ENCODE data around the gene ZNF670. TPM values are rescaled to one million over a fixed set of nuclear protein-coding genes. Genes with fewer than 3 reads are reported as not detected.

ZNF670 gene
- total RNA-seq, 1 experiment from 2014 or later: 5.6 TPM

- Histone ChIP-seq H3K9ac (ENCODE audit: low read length) (no peak overlapping the region), H3K27ac (ENCODE audit: low read length) (no peak overlapping the region), H4K20me1 (ENCODE audit: low read length) (no peaks in the 10 kb centered on the region), H3K9me3 (ENCODE audit: low read length) (no peaks in the 10 kb centered on the region), H3K79me2 (ENCODE audit: low read length) (no peaks in the 10 kb centered on the region), H3K4me3 (ENCODE audit: low read length) (no peak overlapping the region), H3K4me1 (ENCODE audit: insufficient read depth, low read length) (peaks cover 18% of the 10 kb centered on the region), H3K27me3 (ENCODE audit: low read length) (no peaks in the 10 kb centered on the region), H3F3A (ENCODE audit: low read length, unreplicated experiment) (no peaks in the 10 kb centered on the region), H3K4me2 (ENCODE audit: low read length) (no peak overlapping the region), H3K36me3 (ENCODE audit: low read depth, low read length) (no peaks in the 10 kb centered on the region), H2AFZ (ENCODE audit: low read length) (no peak overlapping the region), H3K9me2 (replicated peaks; ENCODE audit: low read length) (no peaks in the 10 kb centered on the region)
- CTCF ChIA-PET: no interaction called here
- TF ChIP-seq EZH2 (IDR thresholded peaks at IDR 0.05; ENCODE audit: low read length, unreplicated experiment) (no peak), EZH2phosphoT487 (IDR thresholded peaks at IDR 0.05; ENCODE audit: borderline replicate concordance, low read length) (no peak), CTCF (conservative IDR thresholded peaks at IDR 0.05; ENCODE audit: low read depth, low read length) (no peak)
- ATAC-seq (no peak), DNase-seq (no peak)
- POLR2A ChIA-PET (ENCODE audit: unreplicated experiment): no interaction called here
- BruUV-seq (replicated peaks): no TSS peak
- intact Hi-C loops (cut with micrococcal nuclease): loop anchor here (5.0 kb wide), 1 partner anchor 218 kb away; the partner anchor contains the start of gene ZNF496
Observed at GRCh38 chr1:247114351-247115140, 35.9 kb upstream of the ZNF670 start.

GRCh38 chr1:247113733-247114271 lies 35.2 kb upstream of the ZNF670 start:
- Histone ChIP-seq H3K79me2 (ENCODE audit: low read length) (no peaks in the 10 kb centered on the region), H3K4me2 (ENCODE audit: low read length) (no peak overlapping the region), H3K9ac (ENCODE audit: low read length) (no peak overlapping the region), H3K9me3 (ENCODE audit: low read length) (no peaks in the 10 kb centered on the region), H3K36me3 (ENCODE audit: low read depth, low read length) (no peaks in the 10 kb centered on the region), H3K4me3 (ENCODE audit: low read length) (no peak overlapping the region), H4K20me1 (ENCODE audit: low read length) (no peaks in the 10 kb centered on the region), H3F3A (ENCODE audit: low read length, unreplicated experiment) (no peaks in the 10 kb centered on the region), H3K4me1 (ENCODE audit: insufficient read depth, low read length) (peaks cover 18% of the 10 kb centered on the region), H3K27ac (ENCODE audit: low read length) (no peak overlapping the region), H3K9me2 (replicated peaks; ENCODE audit: low read length) (no peaks in the 10 kb centered on the region), H2AFZ (ENCODE audit: low read length) (no peak overlapping the region), H3K27me3 (ENCODE audit: low read length) (no peaks in the 10 kb centered on the region)
- ATAC-seq (no peak), DNase-seq (no peak)
- ChIA-PET POLR2A (ENCODE audit: unreplicated experiment) (no interaction called here), CTCF (no interaction called here)
- intact Hi-C loops (cut with micrococcal nuclease): loop anchor here (5.0 kb wide), 1 partner anchor 218 kb away; the partner anchor contains the start of gene ZNF496
- no peak for TF ChIP-seq EZH2phosphoT487 (IDR thresholded peaks at IDR 0.05; ENCODE audit: borderline replicate concordance, low read length)
- no TSS peak for BruUV-seq (replicated peaks)

GRCh38 chr1:247113094-247113497 lies 34.5 kb upstream of the ZNF670 start:
- Histone ChIP-seq H3K9ac (ENCODE audit: low read length) (no peak overlapping the region), H3K4me1 (ENCODE audit: insufficient read depth, low read length) (peaks cover 18% of the 10 kb centered on the region), H3K27me3 (ENCODE audit: low read length) (no peaks in the 10 kb centered on the region), H4K20me1 (ENCODE audit: low read length) (no peaks in the 10 kb centered on the region), H3K9me2 (replicated peaks; ENCODE audit: low read length) (no peaks in the 10 kb centered on the region), H3K4me2 (ENCODE audit: low read length) (peak overlapping the region; percentile 94; the same call in 1 of the 2 replicates), H2AFZ (ENCODE audit: low read length) (no peak overlapping the region), H3K27ac (ENCODE audit: low read length) (no peak overlapping the region), H3K79me2 (ENCODE audit: low read length) (no peaks in the 10 kb centered on the region), H3K36me3 (ENCODE audit: low read depth, low read length) (no peaks in the 10 kb centered on the region), H3K9me3 (ENCODE audit: low read length) (no peaks in the 10 kb centered on the region), H3F3A (ENCODE audit: low read length, unreplicated experiment) (no peaks in the 10 kb centered on the region), H3K4me3 (ENCODE audit: low read length) (no peak overlapping the region)
- CTCF ChIA-PET: no interaction called here
- TF ChIP-seq CTCF (conservative IDR thresholded peaks at IDR 0.05; ENCODE audit: low read depth, low read length): no peak
- no peak for TF ChIP-seq EZH2phosphoT487 (IDR thresholded peaks at IDR 0.05; ENCODE audit: borderline replicate concordance, low read length)
- TF ChIP-seq EZH2 (IDR thresholded peaks at IDR 0.05; ENCODE audit: low read length, unreplicated experiment): no peak
- BruUV-seq (replicated peaks): no TSS peak
- intact Hi-C loops (cut with micrococcal nuclease): loop anchor here (5.0 kb wide), 1 partner anchor 219 kb away; the partner anchor contains the start of gene ZNF496
- DNase-seq: peak; percentile 56
- POLR2A ChIA-PET (ENCODE audit: unreplicated experiment): no interaction called here
- ATAC-seq: peak; percentile 12

All from PC-3 (cell line).